Body of pancreas (tissue), 4 donors: ENCODE measurements around the gene IFT81.

Experiments
- CTCF ChIP-seq, 7 experiments: fragments of 450-650 bp in 4 of 7; fragments of 200-600 bp in 3 of 7; sonication (generic) in 3 of 7; IDR thresholded peaks; one replicate each; pipeline ENCODE4 v1.5.1; 2016 to 2019; ENCODE audit warnings: antibody characterized with exemption in 7 of 7
- POLR2A ChIP-seq, 3 donors: fragments of 450-650 bp; IDR thresholded peaks; one replicate each; pipeline ENCODE4 v1.6.1; 2016; ENCODE audit warnings: antibody characterized with exemption in 3 of 3, mild to moderate bottlenecking in 2 of 3

- TF ChIP-seq CTCF (IDR thresholded peaks at IDR 0.05) (no peak), POLR2A (IDR thresholded peaks at IDR 0.05) (no peak)
Observed at GRCh38 chr12:110171636-110172035, 47.5 kb downstream of the IFT81 start.
